GM21576 (cell line): ENCODE results near the gene DHRS7B.
"Not testable (repeated sequence)": the region's sequence is repeated elsewhere in the genome, so short reads cannot be mapped to it uniquely, and the experiment has no call there.

Experiments
- ATAC-seq: cut with Tn5 transposase; IDR thresholded peaks from one replicate; pipeline ENCODE4 v1.9.1; 2021; ENCODE audit warnings: mild to moderate bottlenecking, moderate library complexity; ENCODE audit not compliant: unreplicated experiment

Gene DHRS7B

DNA sequence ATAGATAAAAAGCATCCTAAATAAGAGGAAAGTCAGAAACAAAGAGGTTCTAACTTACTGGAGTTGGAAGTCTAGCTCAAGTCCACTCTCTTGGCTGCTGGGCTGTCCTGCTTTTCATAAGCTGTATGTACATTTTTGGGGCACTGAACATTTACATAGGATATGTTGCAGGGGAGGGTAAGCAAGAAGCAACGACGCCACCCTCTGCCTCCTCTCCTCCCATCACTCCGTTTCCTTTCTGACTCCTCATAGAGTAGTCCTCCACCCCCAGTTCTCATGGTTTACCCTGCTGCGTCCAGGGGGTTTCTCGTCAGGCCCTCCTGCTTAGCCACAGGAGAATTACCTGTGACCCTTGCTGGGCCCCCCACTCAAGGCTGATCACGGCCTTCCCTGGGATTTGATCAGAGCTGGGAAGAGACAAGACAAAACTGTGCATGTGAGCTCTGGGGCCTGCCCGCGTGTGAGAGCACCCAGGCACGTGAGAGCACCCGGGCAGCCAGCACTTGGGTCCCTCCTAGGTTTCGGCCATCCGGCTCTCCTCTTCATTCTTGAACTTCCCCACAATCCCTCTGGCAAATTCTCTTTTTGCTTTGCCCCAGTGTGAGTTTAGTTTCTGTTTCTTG is 50.1 kb downstream of the DHRS7B start:
- no peak for ATAC-seq

- ATAC-seq, result no peak
These were observed 50.6 kb downstream of the DHRS7B start for GRCh38 chr17:21177401-21177800.

- no peak for ATAC-seq
These were observed 51.3 kb downstream of the DHRS7B start for GRCh38 chr17:21177854-21178600.

- ATAC-seq, result no peak
These were observed 56.7 kb downstream of the DHRS7B start for GRCh38 chr17:21183468-21183867.

DNA sequence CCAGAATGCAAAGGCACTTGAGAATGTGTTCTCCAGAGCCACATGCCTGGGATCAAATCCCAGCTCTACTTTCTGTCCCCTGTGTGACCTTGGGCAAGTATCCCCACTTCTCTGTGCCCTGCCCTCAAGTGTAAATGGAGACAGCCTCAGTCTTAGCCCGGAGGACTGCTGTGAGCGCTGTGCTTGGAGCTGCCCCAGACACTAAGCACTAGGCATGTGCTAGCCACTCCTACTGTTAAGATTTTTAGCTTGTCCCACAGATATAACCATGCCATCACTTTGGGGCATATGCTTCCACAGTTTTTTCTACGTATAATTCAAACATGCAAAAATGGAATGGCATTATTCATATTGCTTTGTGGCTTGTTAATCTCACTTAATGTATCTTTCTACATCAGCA is 57.8 kb downstream of the DHRS7B start:
- ATAC-seq, result no peak

DNA sequence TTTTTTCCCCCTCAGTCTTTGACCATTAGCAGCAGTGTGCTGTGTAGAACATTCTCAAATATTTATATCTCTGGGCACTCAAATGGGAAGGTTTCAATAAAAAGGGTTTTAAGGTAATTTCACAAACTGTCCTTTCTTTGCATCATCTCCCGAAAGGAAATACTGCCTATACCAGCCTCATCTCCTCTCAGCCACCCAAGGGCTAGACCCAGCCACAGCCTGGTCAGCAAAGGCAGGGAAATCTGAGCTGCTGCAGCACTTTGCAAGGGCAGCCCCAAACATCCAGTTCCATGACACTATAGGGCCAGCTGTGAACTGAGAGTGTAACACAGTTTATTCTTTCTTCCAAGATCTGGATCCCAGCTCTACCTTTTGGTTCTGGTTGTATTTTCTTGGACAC is 58.3 kb downstream of the DHRS7B start:
- ATAC-seq, result no peak

DNA sequence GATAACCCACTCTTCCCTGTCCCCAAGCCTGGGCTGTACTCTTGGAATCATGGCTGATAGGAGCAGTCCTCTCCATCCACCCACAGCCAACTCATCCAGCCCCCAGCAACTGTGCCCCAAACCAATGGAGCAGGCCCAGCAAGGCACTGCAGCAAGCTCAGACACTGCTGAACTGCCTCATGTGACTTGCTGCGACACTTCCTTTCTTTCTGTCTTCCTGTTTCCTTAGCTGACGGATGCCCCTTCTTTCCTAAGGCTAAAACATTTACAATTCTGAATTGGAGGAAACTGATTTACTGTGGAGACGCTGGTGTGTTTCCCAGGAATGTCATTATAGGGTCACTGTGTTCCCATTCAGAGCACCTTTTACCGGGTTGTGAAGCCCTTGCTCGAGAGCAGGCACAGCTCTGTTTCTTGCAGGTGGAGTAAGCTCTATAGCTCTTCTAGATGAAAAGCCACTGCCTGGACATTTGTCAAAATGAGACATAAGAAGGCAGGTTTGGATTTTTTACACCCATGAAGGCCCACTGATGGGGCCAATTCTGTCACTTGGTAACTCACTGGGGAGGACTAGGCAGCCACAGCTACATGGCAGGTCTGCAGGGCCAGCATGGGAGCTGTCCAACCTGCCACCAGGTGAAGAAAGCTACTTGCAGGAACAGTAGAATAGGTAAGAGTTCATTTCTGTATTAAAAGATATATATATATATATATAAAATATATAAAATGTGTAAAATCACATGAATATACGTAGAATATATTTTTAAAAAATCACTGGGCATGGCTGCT is 59.8 kb downstream of the DHRS7B start:
- no peak for ATAC-seq

DNA sequence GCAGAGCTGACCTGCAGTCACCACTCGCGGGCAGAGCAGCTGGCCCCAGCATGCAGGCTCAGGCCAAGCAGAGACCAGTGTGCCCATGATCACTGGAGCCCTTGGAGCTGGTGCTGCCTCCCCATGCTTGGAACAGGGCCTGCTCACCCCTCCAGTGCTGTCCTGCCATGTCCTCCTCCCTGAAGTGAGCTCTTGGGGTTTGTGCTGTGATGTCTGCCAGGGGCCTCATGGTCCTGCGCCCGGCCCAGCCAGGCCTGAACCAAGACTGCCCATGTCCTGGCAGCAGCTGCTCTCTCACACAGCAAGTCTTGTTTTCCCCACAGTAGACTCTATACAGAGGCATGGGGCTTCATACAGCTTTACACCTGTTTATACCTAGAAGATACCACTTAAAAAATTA is 62.6 kb downstream of the DHRS7B start:
- ATAC-seq, result no peak

DNA sequence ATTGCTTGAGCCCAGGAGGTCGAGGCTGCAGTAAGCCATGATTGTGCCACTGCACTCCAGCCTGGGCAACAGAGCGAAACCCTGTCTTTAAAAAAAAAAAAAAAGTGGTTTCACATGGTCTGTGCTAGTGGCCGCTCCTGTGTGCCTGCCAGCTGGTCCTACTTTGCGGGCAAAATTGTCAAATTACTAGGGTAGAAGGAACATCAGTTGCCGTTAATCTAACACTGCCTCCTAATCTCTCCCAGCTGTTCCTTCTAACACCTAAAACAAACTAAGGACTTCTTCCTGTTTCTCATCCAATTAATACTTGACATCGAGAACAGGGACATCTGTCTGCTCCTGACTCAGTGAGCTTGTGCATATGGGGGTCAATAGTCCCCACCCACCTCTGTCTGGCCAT is 63.3 kb downstream of the DHRS7B start:
- ATAC-seq, result no peak

- ATAC-seq, result no peak
These were observed 64.9 kb downstream of the DHRS7B start for GRCh38 chr17:21191698-21192097.

- ATAC-seq, result not testable (repeated sequence)
These were observed 65.7 kb downstream of the DHRS7B start for GRCh38 chr17:21192414-21192813.

GRCh38 chr17:21193031-21193430 is 66.3 kb downstream of the DHRS7B start:
- no peak for ATAC-seq

DNA sequence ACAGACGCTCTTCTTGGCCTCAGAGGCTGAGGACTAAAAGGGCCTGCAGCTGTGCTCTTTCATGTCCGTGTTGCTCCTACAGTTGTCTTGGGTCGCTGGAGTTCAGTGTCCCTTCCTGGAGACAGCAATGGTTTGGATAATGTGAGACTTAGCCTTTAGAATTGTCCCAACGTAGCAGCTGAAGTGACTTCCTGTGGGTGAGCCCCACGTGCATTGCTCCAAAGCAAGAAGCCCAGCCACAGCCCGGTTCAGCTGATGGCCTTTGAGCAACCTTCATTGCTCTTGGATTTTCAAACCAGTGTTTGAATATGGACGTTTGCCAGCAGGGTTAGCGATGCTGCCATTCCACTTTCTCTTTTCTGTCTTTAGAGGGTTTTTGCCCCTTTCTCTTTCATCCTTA is 67.5 kb downstream of the DHRS7B start:
- no peak for ATAC-seq

DNA sequence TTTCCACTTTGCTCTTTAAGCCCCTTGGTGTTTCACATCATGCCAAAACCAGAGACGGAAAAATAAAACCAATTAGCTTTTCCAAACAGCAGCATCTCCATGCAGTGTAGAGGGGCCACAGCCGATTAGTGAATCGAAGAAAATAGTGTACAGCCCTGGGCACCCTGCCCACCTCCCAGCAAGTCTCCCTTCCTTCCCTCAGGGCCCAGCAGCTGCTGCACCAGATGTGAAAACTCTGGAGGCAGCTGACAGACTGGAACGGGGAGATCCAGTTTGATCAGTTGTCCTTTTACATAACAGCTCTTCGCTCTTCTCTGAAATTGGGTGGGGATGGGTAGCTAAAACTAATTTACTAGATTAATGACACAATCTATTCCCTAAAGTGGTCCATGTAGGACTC is 67.9 kb downstream of the DHRS7B start:
- ATAC-seq, result no peak

GRCh38 chr17:21196126-21196525 is 69.4 kb downstream of the DHRS7B start:
- ATAC-seq, result no peak

DNA sequence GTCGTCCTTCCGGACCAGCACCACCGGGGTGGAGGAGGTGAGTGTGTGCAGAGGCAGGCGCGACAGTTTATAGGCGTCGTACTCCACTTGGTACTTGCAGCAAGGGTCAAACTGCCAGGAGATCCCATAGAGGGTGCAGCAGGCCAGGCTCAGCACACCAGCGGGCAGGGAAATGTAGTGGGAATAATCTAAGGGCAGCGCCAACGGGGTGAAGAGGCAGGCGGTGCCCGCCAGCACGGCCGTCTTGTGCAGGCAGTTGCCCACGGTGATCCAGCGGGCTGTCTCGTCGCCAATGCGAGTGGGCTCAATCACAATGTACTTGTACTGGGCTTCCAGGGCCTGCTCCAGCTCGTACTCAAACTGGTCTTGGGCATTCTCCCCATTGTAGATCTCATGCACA is 71.6 kb downstream of the DHRS7B start:
- ATAC-seq, result no peak

- ATAC-seq, result no peak
These were observed 72.5 kb downstream of the DHRS7B start for GRCh38 chr17:21199311-21199710.

- no peak for ATAC-seq
These were observed 73.1 kb downstream of the DHRS7B start for GRCh38 chr17:21199856-21200255.

- no peak for ATAC-seq
These were observed 74.0 kb downstream of the DHRS7B start for GRCh38 chr17:21200590-21201297.

DNA sequence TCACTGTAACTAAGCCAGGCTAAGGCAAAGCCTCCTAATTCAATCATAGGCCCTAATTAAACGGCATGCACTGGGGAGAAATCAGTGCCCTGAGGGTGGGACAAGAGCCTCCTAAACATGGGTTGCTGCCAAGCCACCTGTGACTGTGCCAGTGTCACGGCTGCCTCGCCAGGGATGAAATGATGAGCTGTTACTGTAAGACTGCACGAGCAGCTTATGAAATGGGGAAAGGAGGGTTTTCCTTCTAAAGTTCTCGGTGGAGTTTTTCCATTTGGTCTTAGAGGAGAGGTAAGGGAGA is 74.5 kb downstream of the DHRS7B start:
- ATAC-seq, result no peak

DNA sequence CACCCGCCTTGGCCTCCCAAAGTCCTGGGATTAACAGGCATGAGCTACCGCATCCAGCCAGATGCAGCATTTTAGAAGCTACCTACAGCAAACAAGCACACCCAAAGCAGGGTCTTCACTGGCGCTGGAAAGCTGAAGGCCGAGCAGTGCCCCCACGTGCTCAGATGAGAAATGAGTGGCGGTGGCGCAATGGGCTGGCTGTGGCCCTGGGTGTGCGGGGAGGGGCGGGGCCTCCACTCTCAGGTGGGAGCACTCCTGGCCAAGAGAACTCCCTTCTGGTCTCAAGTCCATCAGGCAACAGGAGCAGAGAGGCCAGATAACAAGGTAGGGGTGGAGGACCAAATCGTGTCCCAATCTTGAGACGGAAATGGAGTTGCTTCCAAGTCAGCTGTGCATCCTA is 75.1 kb downstream of the DHRS7B start:
- ATAC-seq, result no peak

DNA sequence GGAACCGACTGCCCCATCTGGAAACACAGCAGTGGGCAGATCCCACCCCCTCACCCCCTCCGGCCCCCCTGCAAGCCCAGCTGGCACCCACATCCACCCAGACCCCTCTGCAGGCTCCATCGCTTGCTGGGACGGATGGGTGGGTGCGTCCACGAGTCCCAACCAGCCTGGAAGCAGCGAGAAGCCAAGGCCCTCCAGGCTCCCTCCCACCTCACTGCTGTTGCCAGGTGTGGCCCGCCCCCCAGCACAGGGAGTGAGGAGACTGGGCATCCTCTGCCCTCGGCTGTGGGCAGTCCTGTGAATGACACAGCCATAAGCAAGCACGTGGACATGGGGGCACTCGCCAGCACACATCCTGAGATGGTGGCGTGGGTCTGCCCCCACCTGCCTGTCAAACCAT is 75.7 kb downstream of the DHRS7B start:
- ATAC-seq, result no peak
